ENCODE data around the gene LAMA2. TPM values are rescaled to one million over a fixed set of nuclear protein-coding genes. Genes with fewer than 3 reads are reported as not detected.

LAMA2 gene
- total and polyA plus RNA-seq, 2 experiments from 2014 or later, result 0.91 to 6.4 TPM

GRCh38 chr6:129120856-129121638 lies 238.1 kb downstream of the LAMA2 start (continued):
- TF ChIP-seq CTCF (conservative IDR thresholded peaks at IDR 0.05; ENCODE audit: low read depth in 2 of 2) (no peak), CREB1 (CRISPR knock-in tag; IDR thresholded peaks at IDR 0.05; ENCODE audit: low read depth) (no peak), JUNB (IDR thresholded peaks at IDR 0.05; ENCODE audit: unreplicated experiment) (no peak), STAT1 (IDR thresholded peaks at IDR 0.05; ENCODE audit: unreplicated experiment) (no peak)

GRCh38 chr6:129124347-129124746 lies 241.4 kb downstream of the LAMA2 start:
- no peak overlapping the region for H3K4me3 ChIP-seq
- no peaks in the 10 kb centered on the region for H4K20me1 ChIP-seq (replicated peaks; ENCODE audit: insufficient read depth)
- no peak for TF ChIP-seq EZH2phosphoT487 (IDR thresholded peaks at IDR 0.05; ENCODE audit: unreplicated experiment)
- no peak for TF ChIP-seq CREB1 (CRISPR knock-in tag; IDR thresholded peaks at IDR 0.05; ENCODE audit: low read depth)
- TF ChIP-seq STAT1 (IDR thresholded peaks at IDR 0.05; ENCODE audit: unreplicated experiment), result no peak
- TF ChIP-seq POLR2AphosphoS5 (IDR thresholded peaks at IDR 0.05; ENCODE audit: low read depth), result no peak
- TF ChIP-seq EZH2 (IDR thresholded peaks at IDR 0.05; ENCODE audit: low read depth, unreplicated experiment), result no peak
- no peaks in the 10 kb centered on the region for H3K79me2 ChIP-seq (replicated peaks; ENCODE audit: insufficient read depth)
- no peaks in the 10 kb centered on the region for H3F3A ChIP-seq (replicated peaks; ENCODE audit: low read depth)
- H3K36me3 Mint-ChIP-seq (ENCODE audit: low read depth), result no peaks in the 10 kb centered on the region
- H3K4me3 Mint-ChIP-seq, result no peak overlapping the region
- H2AFZ ChIP-seq, result no peak overlapping the region
- ATAC-seq, result no peak
- no peaks in the 10 kb centered on the region for H3K36me3 ChIP-seq (ENCODE audit: insufficient read depth)
- H3K4me1 Mint-ChIP-seq, result no peaks in the 10 kb centered on the region
- no peak overlapping the region for H3K27ac Mint-ChIP-seq
- H3K9me2 ChIP-seq (ENCODE audit: insufficient read depth), result no peaks in the 10 kb centered on the region
- no peak for DNase-seq (ENCODE audit: low spot score)
- H3K27me3 Mint-ChIP-seq (ENCODE audit: insufficient read depth, low read depth, poor library complexity), result no peaks in the 10 kb centered on the region
- no peaks in the 10 kb centered on the region for H3K9me3 Mint-ChIP-seq
- H3K27me3 ChIP-seq (ENCODE audit: insufficient read depth), result no peaks in the 10 kb centered on the region
- H3K4me1 ChIP-seq (ENCODE audit: insufficient read depth), result no peaks in the 10 kb centered on the region
- H3K4me2 ChIP-seq, result no peak overlapping the region
- H3K27ac ChIP-seq (ENCODE audit: low read depth), result no peak overlapping the region

DNA sequence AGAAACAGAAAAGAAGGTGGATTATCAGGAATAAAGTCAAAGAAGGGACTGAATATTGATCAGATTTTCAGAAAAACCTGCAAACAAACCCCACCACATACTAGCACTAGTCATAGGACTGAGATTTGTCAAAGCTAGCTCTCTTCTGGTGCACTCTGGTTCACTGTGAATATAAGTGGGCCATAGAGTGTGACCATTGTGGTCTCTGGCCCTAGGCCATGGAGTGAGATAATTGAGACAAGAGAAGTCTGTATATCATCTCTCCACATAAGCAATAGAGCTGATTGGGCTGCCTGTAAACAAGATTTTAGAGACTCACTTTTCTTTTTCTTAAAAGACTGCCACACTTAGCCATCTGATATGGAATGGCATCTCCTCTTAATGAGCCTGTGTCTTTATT lies 247.2 kb downstream of the LAMA2 start:
- H3K27ac Mint-ChIP-seq, result no peak overlapping the region
- no peaks in the 10 kb centered on the region for H3K27me3 Mint-ChIP-seq (ENCODE audit: insufficient read depth, low read depth, poor library complexity)
- no peaks in the 10 kb centered on the region for H4K20me1 ChIP-seq (replicated peaks; ENCODE audit: insufficient read depth)
- DNase-seq (ENCODE audit: low spot score) (no peak), ATAC-seq (no peak)
- no peak overlapping the region for H3K4me3 Mint-ChIP-seq
- no peaks in the 10 kb centered on the region for H3K36me3 Mint-ChIP-seq (ENCODE audit: low read depth)
- no peaks in the 10 kb centered on the region for H3K79me2 ChIP-seq (replicated peaks; ENCODE audit: insufficient read depth)
- H3K4me2 ChIP-seq, result no peak overlapping the region
- no peak overlapping the region for H3K27ac ChIP-seq (ENCODE audit: low read depth)
- H3K9me2 ChIP-seq (ENCODE audit: insufficient read depth), result no peaks in the 10 kb centered on the region
- H3K4me3 ChIP-seq, result no peak overlapping the region
- no peak overlapping the region for H2AFZ ChIP-seq
- no peaks in the 10 kb centered on the region for H3F3A ChIP-seq (replicated peaks; ENCODE audit: low read depth)
- no peaks in the 10 kb centered on the region for H3K4me1 Mint-ChIP-seq
- H3K36me3 ChIP-seq (ENCODE audit: insufficient read depth), result no peaks in the 10 kb centered on the region
- no peaks in the 10 kb centered on the region for H3K4me1 ChIP-seq (ENCODE audit: insufficient read depth)
- no peaks in the 10 kb centered on the region for H3K27me3 ChIP-seq (ENCODE audit: insufficient read depth)
- H3K9me3 Mint-ChIP-seq, result no peaks in the 10 kb centered on the region
- TF ChIP-seq POLR2AphosphoS5 (IDR thresholded peaks at IDR 0.05; ENCODE audit: low read depth) (no peak), ZNF114 (CRISPR knock-in tag; IDR thresholded peaks at IDR 0.05) (no peak), CREB1 (CRISPR knock-in tag; IDR thresholded peaks at IDR 0.05; ENCODE audit: low read depth) (no peak), NANOG (IDR thresholded peaks at IDR 0.05; ENCODE audit: borderline replicate concordance) (no peak), STAT1 (IDR thresholded peaks at IDR 0.05; ENCODE audit: unreplicated experiment) (no peak), CTCF (conservative IDR thresholded peaks at IDR 0.05; ENCODE audit: low read depth in 2 of 2) (no peak), EZH2phosphoT487 (IDR thresholded peaks at IDR 0.05; ENCODE audit: unreplicated experiment) (no peak)
- TF ChIP-seq, protein P1, sequence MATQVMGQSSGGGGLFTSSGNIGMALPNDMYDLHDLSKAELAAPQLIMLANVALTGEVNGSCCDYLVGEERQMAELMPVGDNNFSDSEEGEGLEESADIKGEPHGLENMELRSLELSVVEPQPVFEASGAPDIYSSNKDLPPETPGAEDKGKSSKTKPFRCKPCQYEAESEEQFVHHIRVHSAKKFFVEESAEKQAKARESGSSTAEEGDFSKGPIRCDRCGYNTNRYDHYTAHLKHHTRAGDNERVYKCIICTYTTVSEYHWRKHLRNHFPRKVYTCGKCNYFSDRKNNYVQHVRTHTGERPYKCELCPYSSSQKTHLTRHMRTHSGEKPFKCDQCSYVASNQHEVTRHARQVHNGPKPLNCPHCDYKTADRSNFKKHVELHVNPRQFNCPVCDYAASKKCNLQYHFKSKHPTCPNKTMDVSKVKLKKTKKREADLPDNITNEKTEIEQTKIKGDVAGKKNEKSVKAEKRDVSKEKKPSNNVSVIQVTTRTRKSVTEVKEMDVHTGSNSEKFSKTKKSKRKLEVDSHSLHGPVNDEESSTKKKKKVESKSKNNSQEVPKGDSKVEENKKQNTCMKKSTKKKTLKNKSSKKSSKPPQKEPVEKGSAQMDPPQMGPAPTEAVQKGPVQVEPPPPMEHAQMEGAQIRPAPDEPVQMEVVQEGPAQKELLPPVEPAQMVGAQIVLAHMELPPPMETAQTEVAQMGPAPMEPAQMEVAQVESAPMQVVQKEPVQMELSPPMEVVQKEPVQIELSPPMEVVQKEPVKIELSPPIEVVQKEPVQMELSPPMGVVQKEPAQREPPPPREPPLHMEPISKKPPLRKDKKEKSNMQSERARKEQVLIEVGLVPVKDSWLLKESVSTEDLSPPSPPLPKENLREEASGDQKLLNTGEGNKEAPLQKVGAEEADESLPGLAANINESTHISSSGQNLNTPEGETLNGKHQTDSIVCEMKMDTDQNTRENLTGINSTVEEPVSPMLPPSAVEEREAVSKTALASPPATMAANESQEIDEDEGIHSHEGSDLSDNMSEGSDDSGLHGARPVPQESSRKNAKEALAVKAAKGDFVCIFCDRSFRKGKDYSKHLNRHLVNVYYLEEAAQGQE (IDR thresholded peaks at IDR 0.05; ENCODE audit: unreplicated experiment), result no peak
